GM23338 (cell line): ENCODE data around the gene PER3. TPM values are rescaled to one million over a fixed set of nuclear protein-coding genes. Genes with fewer than 3 reads are reported as not detected.

ENCODE experiments used
- ATAC-seq: fragments of 200-7000 bp; cut with Tn5 transposase; 3 replicates; pipeline ENCODE4 v1.9.1; 2020
- DNase-seq: peaks from one replicate; pipeline ENCODE4 v3.0.0-alpha.2; 2015; ENCODE audit warnings: low spot score
- H2AFZ ChIP-seq: fragments of 200-600 bp; sonication (generic); 2 replicates; pipeline ENCODE4 v1.8.0; 2016; ENCODE audit warnings: antibody characterized with exemption, mild to moderate bottlenecking, moderate library complexity
- H3F3A ChIP-seq: fragments of 200-600 bp; sonication (generic); replicated peaks from 2 replicates; pipeline ENCODE4 v1.8.0; 2017; ENCODE audit warnings: antibody characterized with exemption, mixed run types, low read depth
- H3K27ac ChIP-seq: fragments of 200-600 bp; sonication (generic); 2 replicates; pipeline ENCODE4 v1.6.1; 2016; ENCODE audit warnings: low read depth
- H3K27me3 ChIP-seq: fragments of 200-600 bp; sonication (generic); 2 replicates; pipeline ENCODE4 v1.8.0; 2016; ENCODE audit warnings: mild to moderate bottlenecking, mixed run types, moderate library complexity; ENCODE audit not compliant: insufficient read depth
- H3K36me3 ChIP-seq: fragments of 200-600 bp; sonication (generic); 2 replicates; pipeline ENCODE4 v1.8.0; 2016; ENCODE audit warnings: mild to moderate bottlenecking; ENCODE audit not compliant: insufficient read depth
- H3K4me1 ChIP-seq: fragments of 200-600 bp; sonication (generic); 2 replicates; pipeline ENCODE4 v1.8.0; 2016; ENCODE audit warnings: mild to moderate bottlenecking, moderate library complexity; ENCODE audit not compliant: insufficient read depth
- H3K4me2 ChIP-seq: fragments of 200-600 bp; sonication (generic); 2 replicates; pipeline ENCODE4 v1.7.1; 2017; ENCODE audit warnings: mixed run types
- H3K4me3 ChIP-seq: fragments of 200-600 bp; sonication (generic); 2 replicates; pipeline ENCODE4 v1.6.1; 2016; ENCODE audit warnings: mixed run types
- H3K79me2 ChIP-seq: fragments of 200-600 bp; sonication (generic); replicated peaks from 2 replicates; pipeline ENCODE4 v1.8.0; 2017; ENCODE audit warnings: mild to moderate bottlenecking; ENCODE audit not compliant: insufficient read depth
- H3K9me2 ChIP-seq: fragments of 200-600 bp; sonication (generic); 2 replicates; pipeline ENCODE4 v1.8.0; 2017; ENCODE audit not compliant: insufficient read depth
- H4K20me1 ChIP-seq: fragments of 200-600 bp; sonication (generic); replicated peaks from 2 replicates; pipeline ENCODE4 v1.8.0; 2017; ENCODE audit warnings: mild to moderate bottlenecking; ENCODE audit not compliant: insufficient read depth
- H3K27ac Mint-ChIP-seq: 2 replicates; pipeline ENCODE4 v1.8.0; 2020; ENCODE audit warnings: inconsistent platforms, mild to moderate bottlenecking, moderate library complexity, mixed read lengths
- H3K27me3 Mint-ChIP-seq: 3 replicates; pipeline ENCODE4 v1.8.0; 2022; ENCODE audit warnings: low read depth, mild to moderate bottlenecking, moderate library complexity, mixed read lengths, inconsistent platforms; ENCODE audit not compliant: insufficient read depth, poor library complexity
- H3K36me3 Mint-ChIP-seq: 3 replicates; pipeline ENCODE4 v1.8.0; 2021; ENCODE audit warnings: low read depth, mild to moderate bottlenecking, inconsistent platforms, moderate library complexity, mixed read lengths
- H3K4me1 Mint-ChIP-seq: 3 replicates; pipeline ENCODE4 v1.8.0; 2020; ENCODE audit warnings: mild to moderate bottlenecking, inconsistent platforms, mixed read lengths
- H3K4me3 Mint-ChIP-seq: 3 replicates; pipeline ENCODE4 v1.8.0; 2021; ENCODE audit warnings: moderate library complexity, mild to moderate bottlenecking, inconsistent platforms, mixed read lengths
- H3K9me3 Mint-ChIP-seq: 3 replicates; pipeline ENCODE4 v1.8.0; 2020; ENCODE audit warnings: moderate library complexity, mild to moderate bottlenecking, inconsistent platforms, mixed read lengths
- EZH2phosphoT487 ChIP-seq: fragments of 200-600 bp; sonication (generic); IDR thresholded peaks from one replicate; pipeline ENCODE4 v1.8.1; 2018; ENCODE audit warnings: antibody characterized with exemption; ENCODE audit not compliant: unreplicated experiment
- STAT1 ChIP-seq: IDR thresholded peaks from one replicate; pipeline ENCODE4 v1.6.1; 2016; ENCODE audit warnings: antibody characterized with exemption; ENCODE audit not compliant: unreplicated experiment
- ZNF462 ChIP-seq: fragments of 250-450 bp; sonication (Bioruptor Pico); IDR thresholded peaks from 2 replicates; pipeline ENCODE4 v1.5.0; 2020; ENCODE audit warnings: mild to moderate bottlenecking, moderate library complexity
- polyA plus RNA-seq: library from polyadenylated mRNA; unstranded; fragments of >200 nt; fragmentation: Nextera tagmentation; extraction: Ambion mirVana; gene quantifications from 2 replicates; pipeline ENCODE4 v1.2.1, GENCODE V29; 2016
- total RNA-seq: library from RNA; depleted of rRNA; stranded (reverse); fragments of >200 nt; shearing (Covaris generic); gene quantifications from 2 replicates; pipeline ENCODE4 v1.2.3, GENCODE V29; 2014

The PER3 gene
- total and polyA plus RNA-seq, 2 experiments from 2014 or later: 6.1 to 16.4 TPM

- TF ChIP-seq ZNF462 (CRISPR knock-in tag): no peak
Observed at GRCh38 chr1:7826363-7826762, 42.3 kb downstream of the PER3 start (continued).

GRCh38 chr1:7827126-7827955, 43.2 kb downstream of the PER3 start:
- peaks cover 10% of the 10 kb centered on the region for H3K36me3 Mint-ChIP-seq
- Histone ChIP-seq H3K4me2 (no peak overlapping the region), H3K79me2 (no peaks in the 10 kb centered on the region), H3K4me3 (no peak overlapping the region), H2AFZ (no peak overlapping the region), H3K4me1 (no peaks in the 10 kb centered on the region), H3K36me3 (peaks cover 12% of the 10 kb centered on the region; the same call in 1 of the 2 replicates), H3K27ac (no peak overlapping the region), H3K27me3 (no peaks in the 10 kb centered on the region), H3F3A (no peaks in the 10 kb centered on the region), H4K20me1 (no peaks in the 10 kb centered on the region), H3K9me2 (no peaks in the 10 kb centered on the region)
- H3K4me1 Mint-ChIP-seq: no peaks in the 10 kb centered on the region
- DNase-seq (peak; percentile 6), ATAC-seq (no peak)
- peaks cover 3% of the 10 kb centered on the region for H3K27me3 Mint-ChIP-seq
- H3K4me3 Mint-ChIP-seq: no peak overlapping the region
- no peak for TF ChIP-seq STAT1
- H3K27ac Mint-ChIP-seq: no peak overlapping the region
- H3K9me3 Mint-ChIP-seq: no peaks in the 10 kb centered on the region

- Mint-ChIP-seq H3K4me3 (no peak overlapping the region), H3K36me3 (peaks cover 15% of the 10 kb centered on the region), H3K9me3 (no peaks in the 10 kb centered on the region), H3K4me1 (no peaks in the 10 kb centered on the region), H3K27me3 (peaks cover 3% of the 10 kb centered on the region), H3K27ac (no peak overlapping the region)
- Histone ChIP-seq H3F3A (no peaks in the 10 kb centered on the region), H3K9me2 (no peaks in the 10 kb centered on the region), H3K4me1 (no peaks in the 10 kb centered on the region), H3K27ac (no peak overlapping the region), H3K79me2 (no peaks in the 10 kb centered on the region), H3K27me3 (no peaks in the 10 kb centered on the region), H4K20me1 (no peaks in the 10 kb centered on the region), H3K36me3 (peaks cover 15% of the 10 kb centered on the region; the same call in 1 of the 2 replicates), H3K4me3 (no peak overlapping the region), H3K4me2 (no peak overlapping the region), H2AFZ (no peak overlapping the region)
- no peak for ATAC-seq
- no peak for DNase-seq
- no peak for TF ChIP-seq EZH2phosphoT487
- TF ChIP-seq ZNF462 (CRISPR knock-in tag): no peak
Observed at GRCh38 chr1:7831458-7831857, 47.4 kb downstream of the PER3 start.
